GM21515 (cell line): ENCODE results near the gene MYD88.

ENCODE experiments used
- ATAC-seq: cut with Tn5 transposase; IDR thresholded peaks from one replicate; pipeline ENCODE4 v1.9.1; 2021; ENCODE audit not compliant: unreplicated experiment

Gene MYD88

DNA sequence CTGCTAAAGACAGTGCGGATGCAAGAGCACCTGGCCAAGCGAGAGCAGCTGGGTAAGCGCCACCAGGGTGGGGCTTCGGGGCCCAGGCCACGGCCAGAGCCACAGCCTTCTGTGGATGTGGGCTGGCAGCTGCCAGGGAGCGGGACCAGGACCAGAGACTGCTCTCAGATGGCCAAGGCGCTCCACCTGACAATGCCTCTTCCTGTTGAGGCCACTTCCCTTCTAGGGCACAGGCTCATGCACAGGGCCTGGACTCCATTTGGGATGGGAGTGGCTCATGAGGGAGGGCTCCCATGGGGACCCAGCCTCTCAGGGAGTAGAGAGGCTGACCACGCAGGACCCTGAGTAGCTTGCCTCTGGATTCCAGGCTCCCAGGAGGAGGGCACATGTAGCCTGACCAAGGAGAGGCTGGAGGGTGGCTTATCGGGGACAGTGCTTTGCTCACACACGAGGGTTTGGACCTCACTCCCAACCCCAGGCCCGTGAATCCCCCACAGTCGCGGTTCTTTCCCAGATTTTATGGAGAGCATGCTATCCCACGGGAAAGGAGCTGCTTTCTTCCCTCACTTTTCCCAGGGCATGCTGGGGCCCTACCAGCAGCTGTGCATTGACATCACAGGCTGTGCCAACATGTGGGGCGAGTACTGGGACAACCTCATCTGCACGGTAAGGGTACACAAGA, 26.6 kb upstream of the MYD88 start:
- no peak for ATAC-seq

DNA sequence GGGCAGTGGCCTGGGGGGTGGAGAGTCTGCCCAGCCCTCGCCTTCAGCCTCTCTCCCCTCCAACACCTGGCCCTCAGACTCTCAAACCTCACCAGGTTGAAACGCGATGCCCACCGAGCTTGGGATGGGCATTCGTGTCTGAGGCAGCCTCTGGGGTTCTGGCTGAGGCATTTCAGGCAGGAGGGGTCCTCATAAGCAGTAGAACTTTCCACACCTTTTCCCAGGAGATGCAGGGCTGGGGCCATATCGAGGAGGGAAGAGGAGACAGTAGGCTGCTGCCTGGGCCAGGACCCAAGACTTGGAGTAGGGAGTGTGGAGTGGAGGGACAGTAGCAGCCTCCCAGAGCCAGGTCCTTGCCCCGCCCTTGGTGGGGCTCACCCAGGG, 26.1 kb upstream of the MYD88 start:
- no peak for ATAC-seq

DNA sequence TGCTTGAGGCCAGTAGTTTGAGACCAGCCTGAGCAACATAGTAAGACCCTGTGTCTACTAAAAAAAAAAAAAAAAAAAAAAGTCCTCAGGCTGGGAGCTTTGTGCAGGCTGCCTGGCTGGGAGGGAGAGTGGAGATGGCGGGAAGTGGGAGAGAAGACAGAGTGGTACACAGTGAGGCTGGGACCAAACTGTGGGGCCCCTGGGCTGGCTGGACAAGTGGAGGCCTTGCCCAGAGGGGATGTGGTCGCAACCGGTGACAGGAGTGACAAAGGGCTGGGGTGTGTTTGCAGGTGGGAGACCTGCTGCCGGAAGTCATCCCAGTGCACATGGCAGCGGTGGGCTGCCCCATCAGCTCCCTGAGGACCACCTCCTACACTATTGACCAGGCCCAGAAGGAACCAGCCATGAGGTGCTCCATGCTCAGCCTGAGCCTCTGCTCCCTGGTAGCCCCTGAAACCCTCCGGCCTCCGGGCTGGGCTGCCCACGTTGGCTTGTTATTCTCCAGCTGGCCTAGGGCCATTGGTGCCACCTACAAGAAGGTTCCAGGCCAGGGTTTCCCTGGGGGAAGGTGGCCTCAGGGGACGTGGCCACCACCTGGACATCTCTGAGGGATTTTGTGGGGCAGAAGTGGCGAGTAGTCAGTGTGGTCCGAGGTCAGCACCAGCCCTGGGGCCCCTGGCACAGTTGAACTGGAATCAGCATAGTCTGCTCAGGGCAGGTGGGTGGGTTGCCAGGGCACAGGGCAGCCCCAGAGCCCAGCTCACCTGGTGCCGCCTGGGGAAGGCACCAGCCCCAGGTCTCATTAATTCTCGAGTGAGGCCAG, 24.2 kb upstream of the MYD88 start:
- no peak for ATAC-seq

DNA sequence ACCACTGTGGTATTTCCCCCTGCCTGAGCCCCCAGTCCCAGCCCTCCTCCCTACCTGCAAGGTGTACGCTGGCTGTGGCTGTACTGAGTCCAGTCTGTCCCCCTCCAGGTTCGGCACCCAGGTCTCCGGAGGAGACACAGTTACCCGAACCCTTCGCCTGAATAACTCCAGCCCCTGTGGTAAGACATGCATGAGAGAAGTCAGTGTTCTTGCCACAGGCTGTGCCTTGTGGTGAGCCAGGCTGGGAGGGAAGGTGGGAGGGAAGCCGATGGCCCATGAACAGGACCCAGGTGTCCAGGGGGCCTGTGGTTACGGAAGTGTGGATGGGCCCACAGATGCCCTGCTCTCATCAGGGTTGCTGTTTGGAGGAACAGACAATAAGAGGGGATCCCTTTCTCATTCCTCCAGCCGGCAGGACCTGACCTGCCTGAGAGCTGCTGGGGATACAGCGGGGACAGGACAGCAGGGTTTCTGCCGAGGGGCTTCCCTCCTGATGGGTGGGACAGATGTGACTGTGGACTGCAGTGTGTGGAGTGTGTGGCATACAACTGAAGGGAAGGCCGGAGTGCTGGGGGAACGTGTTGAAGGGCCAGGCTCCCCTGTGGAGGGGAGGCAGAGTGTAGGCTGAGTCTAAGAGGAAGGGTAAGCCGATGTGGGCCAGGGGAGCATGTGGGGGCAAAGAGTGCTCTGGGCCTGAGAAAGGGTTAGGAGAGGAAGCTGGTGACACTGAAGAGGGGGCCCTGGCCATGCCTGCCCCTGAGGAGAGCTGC, 23.4 kb upstream of the MYD88 start:
- no peak for ATAC-seq

DNA sequence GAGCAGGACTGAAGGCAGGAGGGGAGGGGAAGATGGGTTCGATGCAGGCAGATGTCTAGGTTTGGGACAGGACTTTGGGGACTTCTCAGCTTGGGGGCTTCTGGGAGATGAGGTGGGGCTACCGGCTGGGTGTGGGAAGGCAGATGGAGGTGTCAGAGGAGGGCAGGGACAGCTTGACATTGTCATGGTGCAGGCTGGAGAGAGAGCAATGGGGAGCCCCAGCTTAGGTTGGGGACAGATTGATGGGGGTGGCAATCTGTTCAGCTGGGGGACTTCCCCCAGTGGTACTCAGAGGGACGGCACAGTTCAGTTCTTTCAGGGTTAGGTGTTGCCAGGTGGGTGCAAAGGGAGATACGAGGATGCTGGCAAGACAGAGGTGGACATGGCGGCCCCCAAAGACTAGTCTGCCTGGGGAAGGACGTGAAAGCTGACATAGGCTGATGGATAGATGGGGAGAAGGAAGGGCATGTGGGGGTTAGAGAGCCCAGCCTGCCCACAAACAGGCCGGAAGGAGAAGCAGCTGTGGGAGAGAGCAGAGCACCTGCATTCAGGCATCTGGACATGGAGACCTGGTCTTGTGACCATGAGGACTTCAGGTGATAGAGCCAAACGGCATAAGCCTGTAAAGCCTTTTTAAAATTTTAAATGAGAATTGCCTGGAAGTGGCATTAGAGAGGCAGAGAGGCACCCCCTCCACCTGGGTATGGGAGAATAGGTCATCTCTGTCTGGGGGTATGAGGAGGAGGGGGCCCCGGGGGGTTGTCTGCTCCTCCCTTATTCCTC, 22.6 kb upstream of the MYD88 start:
- ATAC-seq: no peak

DNA sequence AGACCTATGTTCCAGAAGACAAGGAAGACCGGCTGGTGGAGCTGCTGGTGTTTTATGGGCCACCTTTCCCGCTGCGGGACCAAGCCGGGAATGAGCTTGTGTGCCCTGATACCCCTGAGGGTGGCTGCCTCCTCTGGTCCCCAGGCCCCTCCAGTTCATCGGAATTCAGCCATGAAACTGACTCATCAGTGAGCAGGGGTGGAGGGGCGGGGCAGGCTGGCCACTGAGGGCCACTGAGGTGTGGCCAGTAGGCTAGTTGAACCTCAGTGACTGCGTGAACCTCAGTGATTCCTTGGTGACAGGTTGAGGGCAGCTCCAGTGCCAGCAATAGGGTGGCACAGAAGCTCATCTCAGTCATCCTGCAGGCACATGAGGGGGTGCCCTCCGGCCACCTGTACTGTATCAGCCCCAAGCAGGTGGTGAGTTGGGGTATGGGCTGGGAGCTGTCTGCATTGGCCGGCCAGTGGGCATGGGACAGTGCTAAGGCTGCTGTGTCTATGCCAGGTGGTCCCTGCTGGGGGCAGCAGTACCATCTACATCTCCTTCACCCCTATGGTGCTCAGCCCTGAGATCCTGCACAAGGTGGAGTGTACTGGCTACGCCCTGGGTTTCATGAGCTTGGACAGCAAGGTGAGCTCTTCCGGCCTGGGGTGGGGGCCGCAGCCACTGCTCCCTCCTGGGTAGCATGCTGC, 21.8 kb upstream of the MYD88 start:
- no peak for ATAC-seq

DNA sequence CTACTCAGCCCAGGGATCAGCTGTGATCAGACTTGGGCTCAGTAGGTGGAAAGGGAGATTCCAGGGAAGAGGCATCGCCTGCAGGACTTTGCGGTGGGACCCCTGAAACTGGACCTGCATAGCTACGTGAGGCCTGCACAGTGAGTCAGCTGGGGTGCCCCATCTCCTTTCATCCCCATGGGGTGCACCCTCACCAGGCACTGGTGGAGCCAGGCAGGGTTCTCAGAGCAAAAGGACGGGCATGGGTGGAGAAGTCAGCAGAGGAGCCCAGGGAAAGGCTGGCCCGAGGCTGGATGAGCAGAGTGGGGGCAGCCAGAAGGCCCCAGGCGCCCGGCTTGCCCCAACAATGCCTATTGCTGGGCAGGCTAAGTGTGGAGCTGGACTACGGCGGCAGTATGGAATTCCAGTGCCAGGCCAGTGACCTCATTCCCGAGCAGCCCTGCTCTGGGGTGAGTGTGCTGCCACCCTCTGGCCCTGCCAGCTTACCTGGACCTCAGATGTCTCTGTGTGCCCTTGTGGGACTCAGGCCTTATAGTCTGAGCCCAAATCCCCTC, 21.2 kb upstream of the MYD88 start:
- ATAC-seq: no peak

DNA sequence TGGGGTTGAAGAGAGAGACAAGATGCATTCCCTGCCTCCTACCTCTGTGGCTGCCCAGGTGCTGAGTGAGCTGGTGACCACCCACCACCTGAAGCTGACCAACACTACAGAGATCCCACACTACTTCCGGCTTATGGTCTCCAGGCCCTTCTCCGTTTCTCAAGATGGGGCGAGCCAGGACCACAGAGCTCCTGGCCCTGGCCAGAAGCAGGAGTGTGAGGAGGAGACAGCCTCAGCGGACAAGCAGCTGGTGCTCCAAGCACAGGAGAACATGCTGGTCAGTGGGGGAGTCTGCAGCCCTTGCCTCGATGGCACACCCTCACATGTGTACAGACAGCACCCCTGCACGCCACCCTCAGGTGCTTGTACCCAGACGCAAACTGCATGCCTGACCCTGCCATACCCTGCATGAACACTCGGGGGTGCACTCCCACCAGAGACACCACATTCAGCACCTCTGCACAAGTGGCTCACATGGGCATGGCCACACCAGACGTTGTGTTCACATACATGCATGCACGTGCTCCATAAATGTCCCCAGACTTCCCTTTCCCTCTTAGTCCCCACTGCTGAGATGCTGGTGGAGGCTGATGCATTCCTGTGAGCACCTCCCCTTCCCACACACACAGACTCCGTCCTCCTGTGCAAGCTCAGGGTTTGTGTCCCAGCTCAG, 20.6 kb upstream of the MYD88 start:
- ATAC-seq: peak; percentile 65

DNA sequence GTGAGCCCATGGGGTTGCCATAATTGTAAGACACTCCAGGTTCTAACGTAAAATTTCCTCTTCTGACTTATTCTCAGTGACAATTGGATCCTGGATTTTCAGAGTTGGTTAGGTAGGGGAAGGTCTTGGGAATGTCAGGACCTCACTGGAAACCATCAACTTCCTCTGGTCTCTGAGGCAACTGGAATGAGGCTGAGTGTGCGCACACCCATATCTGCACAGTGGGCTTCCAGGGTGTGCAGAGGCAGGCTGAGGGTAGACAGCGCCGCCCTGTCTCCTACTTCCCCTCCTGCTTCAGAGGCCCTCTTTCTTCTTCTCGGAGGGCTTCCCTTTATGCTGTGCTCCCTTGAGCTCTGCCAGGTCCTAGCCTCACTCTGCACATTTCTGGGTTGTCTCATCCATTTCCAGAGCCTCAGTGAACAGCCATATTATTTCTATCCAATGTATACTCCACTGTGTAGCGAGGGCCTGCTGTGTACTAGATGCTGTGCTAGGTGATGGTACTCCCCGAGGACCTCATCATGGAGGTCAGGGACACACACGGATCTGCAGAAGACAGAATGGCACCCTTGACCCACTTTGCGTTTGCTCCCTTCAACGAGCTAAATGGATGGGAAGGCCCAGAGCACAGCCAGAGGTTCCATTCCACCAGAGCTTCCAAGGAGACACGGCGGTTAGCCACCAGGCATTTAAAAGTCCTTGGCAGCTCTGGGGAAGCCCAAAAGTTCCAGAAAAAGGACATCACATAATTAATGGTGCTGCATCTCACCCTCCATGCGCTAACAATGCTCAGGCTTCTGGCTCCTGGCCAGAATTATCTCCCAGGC, 19.8 kb upstream of the MYD88 start:
- no peak for ATAC-seq

DNA sequence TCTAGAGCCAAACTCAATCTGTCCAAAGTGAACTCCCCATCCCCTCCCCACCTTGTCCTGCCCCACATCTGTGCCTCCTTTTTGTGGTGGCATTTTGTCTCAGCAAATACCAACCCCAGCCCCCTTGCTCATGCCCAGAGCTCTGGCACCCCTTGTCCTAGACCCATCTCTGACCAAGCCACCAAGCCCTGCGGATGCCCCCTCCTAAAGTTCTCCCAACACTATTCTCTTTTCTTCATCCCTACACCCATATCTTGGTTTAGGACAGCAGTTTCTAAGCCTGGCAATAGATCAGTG, 19.3 kb upstream of the MYD88 start:
- ATAC-seq: no peak

DNA sequence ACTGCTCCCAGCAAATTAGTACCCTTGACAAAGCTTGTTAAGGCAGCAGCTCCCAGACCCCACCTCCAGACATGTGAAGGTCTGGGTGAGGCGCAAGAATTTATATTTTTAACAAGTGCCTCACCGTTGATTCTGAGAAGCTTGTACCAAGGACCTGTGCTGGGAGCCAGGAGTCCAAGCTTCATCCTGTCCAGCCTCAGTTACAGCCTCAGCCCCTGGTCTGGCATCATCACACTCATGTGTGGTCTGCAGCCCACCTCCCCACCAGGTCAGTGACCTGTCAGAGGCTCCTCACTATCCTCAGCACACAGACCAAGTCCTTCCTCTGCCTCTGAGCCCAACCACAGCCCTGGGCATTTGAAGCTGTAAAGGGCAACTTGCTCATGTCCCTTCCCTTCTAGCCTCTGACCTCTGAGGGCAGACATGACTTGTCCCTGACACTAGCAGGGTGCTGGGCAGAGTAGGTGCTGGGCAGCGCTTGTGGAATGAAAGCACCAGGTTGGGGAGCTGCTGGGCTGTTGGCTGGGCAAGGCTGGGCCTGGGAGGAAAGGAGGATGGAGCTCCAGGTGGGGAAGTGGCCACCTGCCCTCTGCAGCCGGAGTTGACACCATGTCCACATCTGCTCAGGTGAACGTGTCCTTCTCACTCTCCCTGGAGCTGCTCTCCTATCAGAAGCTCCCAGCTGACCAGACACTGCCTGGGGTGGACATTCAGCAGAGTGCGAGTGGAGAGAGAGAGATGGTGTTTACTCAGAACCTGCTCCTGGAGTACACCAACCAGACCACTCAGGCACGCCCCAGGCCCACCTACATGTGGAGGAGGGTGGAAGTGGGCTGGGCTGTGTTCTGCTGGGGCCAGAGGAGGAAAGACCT, 18.4 kb upstream of the MYD88 start:
- ATAC-seq: no peak

DNA sequence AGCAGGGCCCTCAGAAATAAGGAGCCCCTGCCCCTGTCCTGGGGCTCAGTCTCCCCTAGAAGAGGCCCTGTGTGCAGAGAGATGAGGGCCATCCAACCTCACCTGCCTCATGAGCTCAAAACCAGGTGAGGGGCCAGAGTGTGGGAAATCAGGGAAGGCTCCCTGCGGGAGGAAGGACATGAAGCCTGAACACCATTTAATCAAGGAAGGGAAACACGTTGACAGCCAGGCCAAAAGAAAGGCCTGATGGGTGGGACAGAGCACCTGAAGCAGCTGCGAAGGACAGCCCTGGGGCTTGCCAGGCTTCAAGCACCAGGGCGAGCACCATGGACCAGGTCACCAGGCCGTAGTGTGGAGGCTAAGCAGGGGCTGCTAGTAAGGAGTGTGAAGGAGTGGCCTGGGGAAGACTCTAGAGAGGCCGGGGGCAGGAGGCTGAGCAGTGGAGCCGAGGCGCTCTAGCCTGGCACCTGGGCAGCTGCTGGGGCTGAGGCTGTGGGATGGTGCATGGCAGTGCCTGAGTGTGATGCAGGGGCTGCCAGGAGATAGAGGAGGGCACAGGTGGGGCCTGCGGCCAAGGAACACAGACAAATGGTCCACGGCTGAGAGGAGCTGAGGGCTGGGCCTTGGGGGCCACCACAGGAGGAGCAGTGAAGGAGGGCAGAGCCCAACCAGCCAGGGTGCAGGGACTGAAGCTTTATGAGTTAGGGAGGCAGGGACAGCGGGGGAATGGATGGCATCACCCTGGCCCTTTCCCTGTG, 17.6 kb upstream of the MYD88 start:
- ATAC-seq: no peak

DNA sequence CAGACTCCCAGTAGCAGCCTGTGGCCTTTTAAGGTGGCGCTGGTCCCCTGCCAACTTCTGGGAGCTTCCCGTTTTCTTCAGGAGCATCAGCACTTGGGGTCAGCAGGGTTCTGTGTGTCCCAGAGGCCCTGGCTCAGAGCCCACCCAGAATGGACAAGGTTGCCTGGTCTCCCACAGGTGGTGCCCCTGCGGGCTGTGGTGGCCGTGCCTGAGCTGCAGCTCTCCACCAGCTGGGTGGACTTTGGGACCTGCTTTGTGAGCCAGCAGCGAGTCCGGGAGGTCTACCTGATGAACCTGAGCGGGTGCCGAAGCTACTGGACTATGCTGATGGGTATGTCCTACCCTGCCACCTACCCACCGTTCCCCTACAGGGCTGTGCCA, 17.0 kb upstream of the MYD88 start:
- ATAC-seq: no peak

DNA sequence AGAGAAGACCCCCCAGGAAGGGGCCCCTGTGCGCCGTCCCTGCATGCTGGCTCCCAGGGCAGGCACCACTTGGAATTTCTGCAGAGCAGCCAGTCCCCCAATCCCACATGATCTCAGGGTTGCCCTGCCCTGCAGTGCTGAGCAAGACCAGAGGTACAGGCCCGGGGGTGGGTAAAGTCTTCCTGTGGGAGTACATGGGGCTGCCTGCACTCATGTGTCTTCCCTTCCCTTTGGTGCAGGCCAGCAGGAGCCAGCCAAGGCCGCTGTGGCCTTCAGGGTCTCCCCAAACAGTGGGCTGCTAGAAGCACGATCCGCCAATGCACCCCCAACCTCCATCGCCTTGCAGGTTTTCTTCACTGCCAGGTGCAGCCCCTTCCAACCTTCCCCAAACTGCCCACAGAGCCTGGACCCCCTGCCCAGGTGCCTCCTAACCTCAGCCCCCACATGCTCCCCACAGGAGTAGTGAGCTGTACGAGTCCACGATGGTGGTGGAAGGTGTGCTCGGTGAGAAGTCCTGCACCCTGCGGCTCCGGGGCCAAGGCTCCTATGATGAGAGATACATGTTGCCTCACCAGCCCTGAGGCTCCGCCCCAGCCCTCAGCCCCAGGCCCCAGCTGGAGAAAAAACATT, 16.5 kb upstream of the MYD88 start:
- ATAC-seq: no peak

DNA sequence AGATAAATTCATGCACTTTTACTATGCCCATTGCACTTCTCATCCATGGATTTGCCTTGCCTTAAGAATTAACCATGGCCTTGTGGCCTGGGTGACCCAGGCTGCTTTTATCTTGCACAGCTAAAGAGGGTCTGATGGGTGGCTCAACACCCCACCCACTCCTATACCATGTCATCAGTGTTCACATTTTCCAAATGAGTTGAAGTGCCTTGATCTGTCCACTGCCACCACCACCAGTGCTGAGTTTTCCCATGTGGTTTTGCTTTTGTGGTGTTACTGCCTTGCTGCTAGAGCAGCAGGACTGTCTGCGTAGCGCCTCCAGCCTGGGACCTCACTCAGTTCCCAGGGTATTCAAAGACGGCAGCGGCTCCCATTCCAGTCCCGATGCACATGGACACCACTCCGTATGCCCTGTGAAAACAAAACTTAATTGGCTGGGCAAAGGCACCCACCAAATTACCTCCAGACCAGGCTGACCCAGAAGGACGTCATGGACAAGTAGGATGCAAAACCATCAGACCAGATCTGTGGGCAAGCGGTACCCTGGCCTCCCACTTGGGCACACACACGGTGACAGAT, 15.7 kb upstream of the MYD88 start:
- no peak for ATAC-seq

DNA sequence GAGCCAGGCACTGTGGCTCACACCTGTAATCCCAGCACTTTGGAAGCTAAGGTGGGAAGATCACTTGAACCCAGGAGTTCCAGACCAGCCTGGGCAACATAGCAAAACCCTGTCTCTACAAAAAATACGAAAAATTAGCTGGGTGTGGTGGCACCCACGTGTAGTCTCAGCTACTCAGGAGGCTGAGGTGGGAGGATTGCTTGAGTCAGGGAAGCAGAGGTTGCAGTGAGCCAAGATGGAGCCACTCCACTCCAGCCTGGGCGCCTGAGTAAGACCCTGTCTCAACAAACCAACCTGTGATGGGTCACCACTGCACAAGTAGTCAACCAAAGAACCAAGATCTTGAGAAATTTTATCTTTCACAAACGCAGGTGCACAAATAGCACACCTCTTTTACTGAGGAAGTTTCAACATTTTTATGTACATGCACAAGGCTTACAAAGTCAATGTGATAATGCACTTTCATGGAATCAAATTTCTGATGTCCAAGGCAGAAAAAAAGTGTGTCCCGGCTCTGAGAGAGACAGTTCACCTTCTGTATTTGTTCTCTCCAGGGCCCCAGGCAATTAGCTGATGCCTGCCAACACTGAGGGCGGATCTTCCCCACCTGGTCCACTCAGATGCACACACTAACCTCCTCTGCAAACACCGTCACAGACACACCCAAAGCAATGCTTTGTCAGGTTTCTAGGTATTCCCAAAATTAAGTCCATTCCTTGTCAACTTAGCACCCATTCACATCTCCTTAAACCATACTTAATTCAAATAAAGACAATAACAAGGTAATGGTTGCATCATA, 13.9 kb upstream of the MYD88 start:
- no peak for ATAC-seq
